ENCODE data around the gene MRPS5. TPM values are rescaled to one million over a fixed set of nuclear protein-coding genes. Genes with fewer than 3 reads are reported as not detected.
A peak's percentile ranks its signal among the peaks of the same experiment; 100 is the strongest.

MRPS5 gene
- total and polyA plus RNA-seq, 8 donors, result 28.6 to 78.2 (median 47.2) TPM

DNA sequence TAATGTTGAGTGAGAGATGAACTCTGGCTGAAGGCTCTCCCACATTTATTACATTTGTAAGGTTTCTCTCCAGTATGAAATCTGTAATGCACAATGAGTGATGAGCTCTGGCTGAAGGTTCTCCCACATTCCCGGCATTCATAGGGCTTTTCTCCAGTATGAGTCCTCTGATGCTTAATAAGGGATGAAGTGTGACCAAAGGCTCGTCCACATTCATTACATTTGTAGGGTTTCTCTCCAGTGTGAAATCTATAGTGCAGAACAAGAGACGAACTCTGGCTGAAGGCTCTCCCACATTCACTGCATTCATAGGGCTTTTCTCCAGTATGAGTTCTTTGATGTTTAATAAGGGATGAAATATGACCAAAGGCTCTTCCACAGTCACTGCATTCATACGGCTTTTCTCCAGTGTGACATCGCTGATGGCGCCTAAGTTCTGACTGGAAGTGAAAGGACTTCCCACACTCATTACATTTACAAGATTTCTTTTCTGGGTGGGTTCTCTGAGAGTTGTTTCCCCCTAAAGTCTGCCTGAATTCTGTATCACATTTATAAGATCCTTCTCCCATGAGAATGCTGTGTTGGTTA lies 27.9 kb upstream of the MRPS5 start:
- Histone ChIP-seq H3K9me3 (peaks cover 64 to 99% (median 94%) of the 10 kb centered on the region in 4 donors), H3K27ac (no peak overlapping the region), H3K4me1 (no peaks in the 10 kb centered on the region), H3K4me3 (no peak overlapping the region), H3K36me3 (peaks cover 46 to 97% (median 76%) of the 10 kb centered on the region in 4 donors), H3K27me3 (no peaks in the 10 kb centered on the region)
- intact Hi-C loops (cut with DNase I; ENCODE audit: low total_unique reads), result no loop called here
- no peak for DNase-seq
- WGBS, 5 donors, result 92 to 98% (median 97%) methylated on average over 6 of the region's 6 CpGs
- TF ChIP-seq EP300 (IDR thresholded peaks at IDR 0.05), result no peak
- TF ChIP-seq, protein P1, sequence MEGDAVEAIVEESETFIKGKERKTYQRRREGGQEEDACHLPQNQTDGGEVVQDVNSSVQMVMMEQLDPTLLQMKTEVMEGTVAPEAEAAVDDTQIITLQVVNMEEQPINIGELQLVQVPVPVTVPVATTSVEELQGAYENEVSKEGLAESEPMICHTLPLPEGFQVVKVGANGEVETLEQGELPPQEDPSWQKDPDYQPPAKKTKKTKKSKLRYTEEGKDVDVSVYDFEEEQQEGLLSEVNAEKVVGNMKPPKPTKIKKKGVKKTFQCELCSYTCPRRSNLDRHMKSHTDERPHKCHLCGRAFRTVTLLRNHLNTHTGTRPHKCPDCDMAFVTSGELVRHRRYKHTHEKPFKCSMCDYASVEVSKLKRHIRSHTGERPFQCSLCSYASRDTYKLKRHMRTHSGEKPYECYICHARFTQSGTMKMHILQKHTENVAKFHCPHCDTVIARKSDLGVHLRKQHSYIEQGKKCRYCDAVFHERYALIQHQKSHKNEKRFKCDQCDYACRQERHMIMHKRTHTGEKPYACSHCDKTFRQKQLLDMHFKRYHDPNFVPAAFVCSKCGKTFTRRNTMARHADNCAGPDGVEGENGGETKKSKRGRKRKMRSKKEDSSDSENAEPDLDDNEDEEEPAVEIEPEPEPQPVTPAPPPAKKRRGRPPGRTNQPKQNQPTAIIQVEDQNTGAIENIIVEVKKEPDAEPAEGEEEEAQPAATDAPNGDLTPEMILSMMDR (IDR thresholded peaks at IDR 0.05), result no peak
- TF ChIP-seq POLR2AphosphoS5 (IDR thresholded peaks at IDR 0.05), result no peak
- no peak for TF ChIP-seq POLR2A (IDR thresholded peaks at IDR 0.05)

DNA sequence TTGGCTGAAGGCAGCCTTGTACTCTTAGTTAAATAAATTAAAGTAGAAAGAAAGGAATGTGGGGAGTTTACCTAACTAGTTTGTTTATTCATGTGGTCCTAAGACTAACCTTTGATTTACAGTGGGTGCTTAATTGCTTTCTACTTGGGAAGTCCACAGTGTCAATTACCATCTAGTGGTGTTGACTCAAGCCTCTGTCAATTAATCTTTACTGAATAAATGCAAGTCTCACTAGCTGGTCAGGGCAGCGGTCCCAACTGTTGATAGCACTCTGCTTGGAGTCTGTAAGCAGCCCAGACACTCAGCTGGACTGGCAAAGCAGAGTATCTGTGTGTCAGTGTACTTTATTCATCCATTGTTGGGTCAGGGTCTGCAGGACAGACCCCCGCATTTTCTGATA lies 22.2 kb upstream of the MRPS5 start:
- Histone ChIP-seq H3K36me3 (peaks cover 4 to 93% (median 30%) of the 10 kb centered on the region in 4 donors), H3K4me1 (no peaks in the 10 kb centered on the region), H3K9me3 (peaks cover 40 to 99% (median 94%) of the 10 kb centered on the region in 4 donors), H3K27me3 (no peaks in the 10 kb centered on the region), H3K27ac (no peak overlapping the region), H3K4me3 (no peak overlapping the region)
- intact Hi-C loops (cut with DNase I; ENCODE audit: low total_unique reads), result no loop called here
- no peak for DNase-seq
- 91 to 98% (median 97%) methylated on average over 2 of the region's 2 CpGs for WGBS, 5 donors
- TF ChIP-seq POLR2AphosphoS5 (IDR thresholded peaks at IDR 0.05) (no peak), POLR2A (IDR thresholded peaks at IDR 0.05) (no peak)
- TF ChIP-seq, protein P1 (IDR thresholded peaks at IDR 0.05), result no peak

DNA sequence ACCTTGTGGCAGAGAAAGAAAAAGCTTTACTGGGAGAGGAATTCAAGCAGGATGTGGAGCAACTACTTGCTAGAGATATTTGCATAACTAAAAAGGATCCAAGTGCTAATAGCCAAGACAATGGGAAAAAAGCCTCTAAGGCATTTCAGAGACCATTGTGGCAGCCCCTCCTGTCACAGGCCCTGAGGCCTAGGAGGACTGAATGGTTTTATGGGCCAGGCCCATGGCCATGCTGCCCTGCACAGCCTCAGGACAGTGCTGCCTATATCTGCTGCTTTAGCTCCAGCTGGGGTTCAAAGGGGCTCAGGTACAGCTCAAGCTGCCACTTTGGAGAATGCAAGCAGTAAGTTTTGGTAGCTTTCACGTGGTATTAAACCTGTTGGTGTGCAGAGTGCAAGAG lies 17.1 kb upstream of the MRPS5 start:
- intact Hi-C loops (cut with DNase I; ENCODE audit: low total_unique reads), result no loop called here
- DNase-seq, result no peak
- H3K27ac ChIP-seq, result no peak overlapping the region
- WGBS, 5 donors, result 63 to 86% (median 71%) methylated on average over 1 of the region's 1 CpG; no CpG with 5 or more reads in 1 of the 5 donors
- peaks cover 7 to 78% (median 61%) of the 10 kb centered on the region in 4 donors for H3K9me3 ChIP-seq
- no peaks in the 10 kb centered on the region for H3K27me3 ChIP-seq
- H3K4me3 ChIP-seq, result no peak overlapping the region
- TF ChIP-seq POLR2AphosphoS5 (IDR thresholded peaks at IDR 0.05), result no peak
- TF ChIP-seq, protein P1 (IDR thresholded peaks at IDR 0.05), result no peak
- TF ChIP-seq POLR2A (IDR thresholded peaks at IDR 0.05), result no peak
- no peak for TF ChIP-seq EP300 (IDR thresholded peaks at IDR 0.05)
- H3K4me1 ChIP-seq, result no peaks in the 10 kb centered on the region
- peaks cover 0 to 71% (median 5%) of the 10 kb centered on the region in 4 donors for H3K36me3 ChIP-seq

DNA sequence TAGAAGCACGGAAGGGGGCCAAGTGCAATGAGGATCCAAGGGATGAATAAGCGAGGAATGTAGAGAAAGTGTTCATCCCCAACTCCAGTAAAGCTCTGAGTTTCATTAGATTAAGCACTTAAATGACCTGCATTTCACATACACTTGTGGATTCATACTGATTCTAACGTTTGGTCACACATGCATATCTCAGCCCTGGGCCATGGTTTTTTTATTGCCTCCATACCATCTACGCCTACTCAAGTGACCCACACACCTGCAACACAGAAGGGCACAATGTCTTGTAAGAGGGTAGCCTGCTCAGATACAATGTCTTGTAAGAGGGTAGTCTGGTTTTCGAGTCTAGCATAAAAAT lies 566 bp upstream of the MRPS5 start:
- Histone ChIP-seq H3K9me3 (no peaks in the 10 kb centered on the region), H3K27ac (peak overlapping the region; percentile 92 to 95 (median 94)), H3K36me3 (peaks cover 0 to 9% (median 3%) of the 10 kb centered on the region in 4 donors), H3K27me3 (no peaks in the 10 kb centered on the region), H3K4me1 (peaks cover 18 to 43% (median 37%) of the 10 kb centered on the region in 4 donors), H3K4me3 (peak overlapping the region; percentile 74 to 98 (median 89))
- WGBS, 5 donors, result 16 to 24% (median 20%) methylated on average over 5 of the region's 5 CpGs
- no peak for TF ChIP-seq POLR2A (IDR thresholded peaks at IDR 0.05)
- TF ChIP-seq EP300 (IDR thresholded peaks at IDR 0.05), result no peak
- TF ChIP-seq, protein P1 (IDR thresholded peaks at IDR 0.05), result no peak
- no peak for TF ChIP-seq POLR2AphosphoS5 (IDR thresholded peaks at IDR 0.05)
- intact Hi-C loops (cut with DNase I; ENCODE audit: low total_unique reads), result loop anchor here (10.0 kb wide), 1 partner anchor 93 kb away; no protein-coding TSS in a partner anchor
- no peak for DNase-seq
